ENCODE data around the gene THRB.

THRB gene

DNA sequence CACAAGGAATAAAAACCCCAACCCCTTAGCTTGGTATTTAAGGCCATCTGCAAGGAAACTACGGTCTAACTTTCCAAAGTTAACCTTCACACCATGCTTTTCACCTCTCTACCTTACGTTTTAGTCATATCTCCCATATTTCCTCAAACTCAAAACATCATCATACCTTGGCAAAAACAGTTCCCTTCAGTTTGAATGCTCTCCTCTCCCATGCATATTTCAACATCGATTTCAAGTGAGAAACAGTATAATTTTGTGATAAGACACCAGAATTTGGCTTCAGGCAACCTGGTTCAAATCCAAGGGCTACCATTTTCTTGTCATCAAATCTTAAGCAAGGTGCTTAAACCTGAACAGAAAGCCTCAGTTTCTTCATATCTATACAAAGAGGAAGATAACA lies 108.2 kb downstream of the THRB start:
- H3K9me3 Mint-ChIP-seq, result peaks cover 3% of the 10 kb centered on the region
- H3K27ac Mint-ChIP-seq, result no peak overlapping the region
- no peaks in the 10 kb centered on the region for H3K36me3 Mint-ChIP-seq (ENCODE audit: low read depth)
- H3K4me3 Mint-ChIP-seq, result no peak overlapping the region
- H3K4me1 Mint-ChIP-seq (ENCODE audit: low read depth), result no peaks in the 10 kb centered on the region
- H3K27me3 Mint-ChIP-seq, result no peaks in the 10 kb centered on the region

DNA sequence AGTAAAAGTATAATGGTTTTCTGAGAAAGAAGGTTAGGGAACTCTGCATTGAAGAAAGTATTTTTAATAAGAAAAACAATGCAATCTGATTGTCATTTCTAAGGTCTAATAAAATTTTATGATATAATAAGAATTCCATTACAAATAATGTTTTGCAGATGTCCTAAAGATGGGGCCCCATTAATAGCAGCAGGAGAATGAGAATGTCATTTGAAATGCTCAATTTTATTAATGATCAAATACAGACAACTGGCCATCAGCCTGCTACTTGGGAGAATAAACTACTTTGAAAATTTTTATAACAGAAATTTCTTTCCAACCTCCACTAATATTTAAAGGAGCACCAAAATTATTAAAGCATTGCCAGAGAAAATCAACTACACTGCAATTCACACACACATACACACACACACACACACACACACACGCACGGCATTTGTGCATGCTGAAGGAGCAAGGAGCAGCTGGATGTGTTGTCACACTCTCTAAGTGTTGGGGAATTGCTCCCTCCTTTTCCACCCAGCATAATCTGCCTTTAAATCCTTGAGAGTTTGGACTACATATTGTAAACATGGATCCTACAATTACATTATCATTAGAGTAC lies 109.5 kb downstream of the THRB start:
- no peaks in the 10 kb centered on the region for H3K36me3 Mint-ChIP-seq (ENCODE audit: low read depth)
- no peak overlapping the region for H3K4me3 Mint-ChIP-seq
- no peaks in the 10 kb centered on the region for H3K27me3 Mint-ChIP-seq
- no peak overlapping the region for H3K27ac Mint-ChIP-seq
- no peaks in the 10 kb centered on the region for H3K4me1 Mint-ChIP-seq (ENCODE audit: low read depth)
- H3K9me3 Mint-ChIP-seq, result no peaks in the 10 kb centered on the region

DNA sequence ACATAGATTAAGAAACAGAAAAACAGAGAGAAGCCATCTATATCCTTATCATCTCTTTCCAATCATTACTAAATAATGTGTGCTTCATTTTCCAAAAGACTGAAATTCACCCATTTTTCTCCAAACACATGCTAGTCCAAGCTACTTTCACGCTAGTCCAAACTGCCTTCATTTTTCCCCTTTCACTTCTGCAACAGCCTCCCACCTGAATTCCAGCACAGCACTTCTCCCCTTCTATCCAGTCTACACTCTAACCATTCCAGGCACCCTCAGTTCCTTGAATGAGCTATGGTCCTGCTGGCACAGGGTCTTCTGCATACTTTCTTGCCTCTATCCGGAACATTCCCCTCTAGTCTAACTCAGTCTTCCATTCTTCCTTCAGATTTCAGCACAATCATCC lies 112.0 kb downstream of the THRB start:
- Mint-ChIP-seq H3K9me3 (no peaks in the 10 kb centered on the region), H3K4me3 (no peak overlapping the region), H3K27ac (no peak overlapping the region), H3K27me3 (no peaks in the 10 kb centered on the region), H3K4me1 (ENCODE audit: low read depth) (no peaks in the 10 kb centered on the region), H3K36me3 (ENCODE audit: low read depth) (no peaks in the 10 kb centered on the region)

DNA sequence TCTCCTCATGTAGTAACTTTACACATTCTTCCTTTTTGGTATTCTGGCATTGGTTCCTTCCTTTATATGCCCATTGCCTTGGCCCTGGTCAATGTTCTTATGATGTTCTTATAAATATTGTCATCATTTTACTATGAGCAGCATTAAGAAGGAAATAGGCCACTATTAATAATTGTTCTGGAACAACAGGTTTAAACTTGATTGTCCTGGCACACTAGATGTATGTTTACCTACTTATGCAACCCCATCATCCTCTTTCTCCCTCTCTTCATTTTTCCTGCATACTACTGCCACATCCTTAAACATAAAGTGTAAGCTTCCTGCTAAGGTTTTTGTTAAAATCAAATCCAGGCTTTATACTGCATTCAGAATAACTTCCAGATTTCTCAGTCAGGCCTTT lies 114.7 kb downstream of the THRB start:
- no peak overlapping the region for H3K27ac Mint-ChIP-seq
- no peak overlapping the region for H3K4me3 Mint-ChIP-seq
- no peaks in the 10 kb centered on the region for H3K4me1 Mint-ChIP-seq (ENCODE audit: low read depth)
- no peaks in the 10 kb centered on the region for H3K27me3 Mint-ChIP-seq
- no peaks in the 10 kb centered on the region for H3K36me3 Mint-ChIP-seq (ENCODE audit: low read depth)
- no peaks in the 10 kb centered on the region for H3K9me3 Mint-ChIP-seq

DNA sequence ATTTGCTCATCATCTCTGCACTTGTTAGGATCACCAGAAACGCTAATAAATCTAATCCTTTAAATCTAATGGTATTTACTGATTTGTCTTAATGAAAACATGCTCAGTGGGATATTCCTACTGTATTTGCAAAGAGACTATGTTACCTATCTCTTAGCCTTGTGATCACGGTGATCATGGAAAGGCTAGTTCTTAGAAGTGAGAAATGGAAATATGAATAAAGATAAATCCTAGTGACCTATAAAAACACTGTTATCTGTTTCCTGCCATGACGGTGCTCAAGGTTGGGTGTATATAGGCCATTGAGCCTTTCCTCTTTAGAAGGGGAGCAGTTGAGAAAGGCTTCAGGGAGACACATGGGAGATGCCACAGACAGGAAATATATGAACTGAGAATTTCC lies 116.3 kb downstream of the THRB start:
- Mint-ChIP-seq H3K4me3 (no peak overlapping the region), H3K27ac (no peak overlapping the region), H3K36me3 (ENCODE audit: low read depth) (no peaks in the 10 kb centered on the region), H3K4me1 (ENCODE audit: low read depth) (no peaks in the 10 kb centered on the region), H3K27me3 (no peaks in the 10 kb centered on the region), H3K9me3 (no peaks in the 10 kb centered on the region)

DNA sequence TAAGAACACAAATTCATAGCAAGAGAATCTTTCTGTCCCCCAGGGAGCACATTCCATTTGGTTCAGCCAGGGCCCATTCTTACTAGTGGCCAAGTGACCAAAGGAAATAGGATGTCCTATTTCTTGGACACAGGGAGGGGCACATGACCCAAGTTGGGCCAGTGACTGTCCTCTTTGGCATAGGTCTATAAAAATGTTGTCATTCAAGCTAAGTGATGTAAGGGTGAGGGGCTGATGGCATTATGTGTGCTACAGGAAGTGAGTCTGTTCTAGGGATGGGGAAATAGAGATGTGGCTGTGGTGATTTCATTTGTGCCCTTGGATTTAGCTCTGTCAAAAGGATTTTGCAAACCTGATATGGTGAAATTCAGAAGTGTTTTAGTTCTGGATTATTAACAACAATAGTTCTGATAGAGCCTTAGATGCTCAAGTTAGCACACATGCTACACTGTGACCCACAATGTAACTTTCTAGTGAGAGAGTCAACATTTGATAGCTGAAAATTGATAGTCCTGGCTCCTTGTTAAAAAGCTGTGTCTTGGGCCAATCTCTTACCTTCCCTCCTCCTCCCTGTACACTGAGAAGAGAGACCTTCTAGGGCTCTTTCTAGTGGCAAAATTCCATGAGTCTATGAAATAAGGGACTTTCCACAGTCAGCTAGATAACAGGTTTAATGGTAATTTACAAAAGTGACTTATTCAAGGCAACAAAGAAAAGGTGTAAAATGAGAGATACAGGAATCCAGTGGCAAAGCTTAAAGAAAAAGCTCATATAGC lies 117.2 kb downstream of the THRB start:
- Mint-ChIP-seq H3K36me3 (ENCODE audit: low read depth) (no peaks in the 10 kb centered on the region), H3K9me3 (no peaks in the 10 kb centered on the region), H3K27me3 (no peaks in the 10 kb centered on the region), H3K4me3 (no peak overlapping the region), H3K27ac (no peak overlapping the region), H3K4me1 (ENCODE audit: low read depth) (no peaks in the 10 kb centered on the region)

DNA sequence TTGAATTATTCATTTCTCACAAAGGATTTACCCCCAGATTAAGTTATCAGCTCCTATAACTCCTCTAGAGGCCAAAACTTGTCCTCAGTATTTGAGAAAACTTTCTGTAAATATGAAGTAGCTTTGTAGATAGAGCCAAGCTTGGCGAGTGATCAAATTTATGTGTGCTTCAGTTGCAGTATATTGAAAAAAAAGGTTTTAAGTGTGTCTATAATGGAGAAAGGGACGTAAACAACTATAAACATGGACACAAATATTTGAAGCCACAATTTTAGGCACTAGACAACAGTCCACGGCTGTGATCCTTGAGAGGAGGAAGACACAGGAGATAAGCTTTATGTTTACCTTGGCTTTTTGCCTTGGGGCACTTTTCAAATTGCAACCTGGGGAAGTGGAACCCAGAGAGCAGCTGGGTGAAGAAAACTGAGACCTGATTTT lies 118.7 kb downstream of the THRB start:
- H3K4me1 Mint-ChIP-seq (ENCODE audit: low read depth), result no peaks in the 10 kb centered on the region
- no peaks in the 10 kb centered on the region for H3K36me3 Mint-ChIP-seq (ENCODE audit: low read depth)
- H3K27ac Mint-ChIP-seq, result no peak overlapping the region
- H3K27me3 Mint-ChIP-seq, result no peaks in the 10 kb centered on the region
- no peaks in the 10 kb centered on the region for H3K9me3 Mint-ChIP-seq
- no peak overlapping the region for H3K4me3 Mint-ChIP-seq

DNA sequence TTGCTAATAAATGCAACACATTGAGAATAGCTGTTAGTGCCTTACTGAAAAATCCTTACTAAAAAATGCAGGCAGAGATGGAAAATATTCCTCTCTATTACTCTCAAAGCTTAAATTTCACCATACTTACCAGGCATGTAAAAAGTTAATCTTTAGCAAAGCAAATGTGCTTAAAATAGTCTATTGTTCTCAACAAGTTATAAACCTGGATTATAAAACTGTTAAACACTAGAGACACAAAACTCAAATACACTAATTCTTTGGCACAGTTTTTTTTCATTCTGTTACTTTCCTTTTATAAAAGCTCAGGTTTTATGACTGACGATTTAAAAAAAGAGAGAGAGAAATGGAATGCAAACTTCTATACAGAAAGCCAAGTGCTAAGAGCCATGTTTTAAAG lies 119.8 kb downstream of the THRB start:
- no peaks in the 10 kb centered on the region for H3K27me3 Mint-ChIP-seq
- no peaks in the 10 kb centered on the region for H3K4me1 Mint-ChIP-seq (ENCODE audit: low read depth)
- no peak overlapping the region for H3K4me3 Mint-ChIP-seq
- no peaks in the 10 kb centered on the region for H3K9me3 Mint-ChIP-seq
- no peak overlapping the region for H3K27ac Mint-ChIP-seq
- no peaks in the 10 kb centered on the region for H3K36me3 Mint-ChIP-seq (ENCODE audit: low read depth)

DNA sequence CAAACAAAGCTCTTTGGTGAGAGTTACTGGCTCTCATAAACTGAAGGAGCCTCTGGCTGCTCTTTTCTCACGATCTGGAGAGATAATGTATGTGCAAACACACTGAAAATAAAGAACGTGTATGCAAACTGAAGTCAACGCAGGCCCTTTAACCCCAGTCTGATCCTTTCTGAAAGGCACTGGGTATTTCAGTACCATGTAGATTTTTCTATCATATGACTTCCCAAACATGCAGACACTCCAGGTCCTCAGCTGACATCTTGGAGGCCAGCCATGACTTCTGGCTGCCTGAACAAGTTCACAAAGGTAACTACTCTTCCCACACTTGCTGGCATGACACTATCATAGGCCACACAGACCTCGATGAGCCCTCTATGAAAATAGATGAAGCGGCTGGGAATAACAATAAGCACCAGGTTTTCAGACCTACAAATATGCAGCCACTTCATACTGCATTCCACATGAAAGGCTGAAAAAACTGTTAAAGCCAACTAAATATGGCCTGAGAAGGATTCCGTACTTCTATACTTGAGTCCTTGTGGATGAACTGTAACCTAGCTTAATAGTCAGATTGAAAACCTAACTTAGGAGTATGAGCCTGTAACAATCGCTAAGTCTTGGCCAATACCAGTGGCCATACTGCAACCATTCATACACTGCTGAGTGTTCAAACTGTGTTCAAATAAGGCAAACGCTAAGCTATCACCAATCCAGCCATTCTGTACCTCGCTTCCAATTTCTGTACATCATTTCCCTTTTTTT lies 121.3 kb downstream of the THRB start:
- H3K9me3 Mint-ChIP-seq, result no peaks in the 10 kb centered on the region
- H3K27ac Mint-ChIP-seq, result no peak overlapping the region
- H3K4me3 Mint-ChIP-seq, result no peak overlapping the region
- no peaks in the 10 kb centered on the region for H3K4me1 Mint-ChIP-seq (ENCODE audit: low read depth)
- H3K36me3 Mint-ChIP-seq (ENCODE audit: low read depth), result no peaks in the 10 kb centered on the region
- H3K27me3 Mint-ChIP-seq, result no peaks in the 10 kb centered on the region

DNA sequence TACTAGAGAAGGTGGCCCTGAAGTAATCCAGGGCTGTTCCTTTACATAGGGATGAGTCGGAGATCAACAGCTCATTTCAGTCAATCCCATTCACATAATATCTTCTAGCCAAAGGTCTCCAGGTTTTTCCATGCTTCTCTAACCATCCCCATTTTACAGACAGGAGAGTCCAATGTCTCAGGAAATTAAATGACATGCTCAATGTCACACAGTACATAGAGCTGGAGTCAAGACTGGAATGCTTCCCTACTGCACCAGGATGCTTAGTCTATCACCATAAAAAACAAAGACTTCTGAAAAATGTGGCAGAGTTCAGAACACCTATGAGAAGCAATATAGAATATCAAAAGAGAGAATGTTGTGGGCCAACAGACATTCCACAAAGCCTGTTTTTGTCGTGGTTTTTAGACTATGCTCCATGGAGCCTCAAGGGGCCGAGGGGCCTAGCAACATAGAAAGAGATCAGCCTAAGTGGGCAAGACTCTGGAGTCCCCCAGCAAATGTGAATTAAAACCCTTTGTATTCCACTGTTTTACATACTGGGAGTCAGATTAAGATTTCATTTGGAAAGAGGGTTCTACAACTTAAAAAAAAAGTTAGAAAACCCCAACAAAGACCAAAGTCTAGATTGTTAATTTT lies 122.0 kb downstream of the THRB start:
- Mint-ChIP-seq H3K27me3 (no peaks in the 10 kb centered on the region), H3K9me3 (no peaks in the 10 kb centered on the region), H3K27ac (no peak overlapping the region), H3K4me3 (no peak overlapping the region), H3K36me3 (ENCODE audit: low read depth) (no peaks in the 10 kb centered on the region), H3K4me1 (ENCODE audit: low read depth) (no peaks in the 10 kb centered on the region)

DNA sequence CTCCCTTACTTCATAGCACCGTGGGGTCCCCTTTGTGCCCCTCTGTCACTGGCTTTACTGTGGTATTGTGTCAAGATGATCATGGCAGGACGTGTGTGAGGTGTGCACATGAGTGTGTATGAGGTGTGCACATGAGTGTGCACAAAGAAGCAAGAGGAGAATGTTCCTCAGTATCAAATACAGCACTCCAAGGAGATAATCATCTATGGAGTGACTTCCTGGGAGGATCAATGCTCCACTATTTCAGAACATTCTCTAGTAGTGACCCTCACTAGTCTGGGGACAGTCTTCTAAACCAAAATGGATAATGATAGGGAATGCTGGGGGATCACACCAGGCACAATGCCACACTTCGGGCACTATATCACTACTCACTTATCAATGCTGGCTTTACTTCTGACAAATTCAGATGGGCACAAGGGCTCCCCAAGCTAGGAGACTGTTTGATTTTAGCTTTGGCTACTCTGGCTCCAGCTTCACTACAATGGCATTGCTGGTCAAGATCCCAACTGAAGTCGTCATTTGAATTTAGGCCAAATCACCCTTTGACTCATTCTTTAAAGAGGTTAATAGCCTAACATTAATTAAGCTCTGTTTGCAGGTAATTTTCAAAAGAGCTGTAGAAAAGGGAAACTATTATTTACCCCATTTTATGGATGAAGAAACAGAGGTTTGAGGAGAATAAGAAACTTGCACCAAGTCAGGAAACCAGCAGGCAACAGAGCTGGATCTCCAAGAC lies 124.1 kb downstream of the THRB start:
- H3K9me3 Mint-ChIP-seq, result no peaks in the 10 kb centered on the region
- no peaks in the 10 kb centered on the region for H3K36me3 Mint-ChIP-seq (ENCODE audit: low read depth)
- H3K27me3 Mint-ChIP-seq, result no peaks in the 10 kb centered on the region
- H3K4me1 Mint-ChIP-seq (ENCODE audit: low read depth), result no peaks in the 10 kb centered on the region
- H3K27ac Mint-ChIP-seq, result no peak overlapping the region
- H3K4me3 Mint-ChIP-seq, result no peak overlapping the region

DNA sequence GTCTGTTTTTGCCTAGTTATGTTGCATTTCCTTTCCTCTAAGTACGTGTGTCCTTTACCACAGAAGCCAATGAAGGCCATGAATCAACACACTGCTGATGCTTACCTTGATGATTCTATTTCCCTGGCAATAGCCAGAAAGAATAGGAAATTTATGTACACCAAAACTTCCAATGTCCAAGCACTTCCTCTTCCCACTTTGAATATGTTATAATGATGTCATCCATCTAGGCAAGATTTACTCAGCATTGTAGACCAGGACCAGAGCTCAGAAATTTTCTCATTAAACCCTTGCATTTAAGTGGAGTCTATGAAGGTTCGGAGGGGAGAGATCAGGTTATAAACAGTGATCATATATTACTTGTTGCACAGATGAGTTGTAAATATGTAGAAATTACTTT lies 126.0 kb downstream of the THRB start:
- no peaks in the 10 kb centered on the region for H3K4me1 Mint-ChIP-seq (ENCODE audit: low read depth)
- no peak overlapping the region for H3K27ac Mint-ChIP-seq
- H3K9me3 Mint-ChIP-seq, result no peaks in the 10 kb centered on the region
- H3K36me3 Mint-ChIP-seq (ENCODE audit: low read depth), result no peaks in the 10 kb centered on the region
- no peak overlapping the region for H3K4me3 Mint-ChIP-seq
- H3K27me3 Mint-ChIP-seq, result no peaks in the 10 kb centered on the region

DNA sequence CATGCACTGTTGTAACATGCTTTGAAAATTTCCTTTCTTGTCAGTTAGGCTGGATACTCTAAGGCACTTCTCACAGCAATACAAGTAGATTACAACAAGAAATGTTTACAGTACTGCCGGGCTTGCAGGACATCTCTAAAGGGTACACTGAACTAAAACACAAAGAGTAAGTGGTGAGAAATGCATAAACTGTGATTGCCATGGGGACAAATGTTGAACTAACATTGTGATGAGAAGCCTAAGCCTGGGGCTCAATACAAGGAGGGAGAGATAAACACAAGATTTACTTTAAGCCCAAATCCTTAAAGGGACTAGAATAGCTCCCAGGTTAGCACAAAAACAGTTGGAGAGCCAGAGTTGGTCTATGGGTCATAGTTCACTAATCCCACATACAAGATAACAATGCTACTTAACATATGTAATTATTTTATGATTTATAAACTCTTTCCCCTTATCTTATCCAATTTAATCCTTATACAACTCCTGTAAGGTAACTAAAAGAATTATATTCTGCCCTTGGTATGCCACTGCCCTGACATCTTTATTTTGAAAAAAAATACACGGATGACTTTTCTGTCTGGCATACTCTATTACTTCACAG lies 126.9 kb downstream of the THRB start:
- Mint-ChIP-seq H3K4me1 (ENCODE audit: low read depth) (no peaks in the 10 kb centered on the region), H3K36me3 (ENCODE audit: low read depth) (no peaks in the 10 kb centered on the region), H3K4me3 (no peak overlapping the region), H3K27ac (no peak overlapping the region), H3K9me3 (no peaks in the 10 kb centered on the region), H3K27me3 (no peaks in the 10 kb centered on the region)

DNA sequence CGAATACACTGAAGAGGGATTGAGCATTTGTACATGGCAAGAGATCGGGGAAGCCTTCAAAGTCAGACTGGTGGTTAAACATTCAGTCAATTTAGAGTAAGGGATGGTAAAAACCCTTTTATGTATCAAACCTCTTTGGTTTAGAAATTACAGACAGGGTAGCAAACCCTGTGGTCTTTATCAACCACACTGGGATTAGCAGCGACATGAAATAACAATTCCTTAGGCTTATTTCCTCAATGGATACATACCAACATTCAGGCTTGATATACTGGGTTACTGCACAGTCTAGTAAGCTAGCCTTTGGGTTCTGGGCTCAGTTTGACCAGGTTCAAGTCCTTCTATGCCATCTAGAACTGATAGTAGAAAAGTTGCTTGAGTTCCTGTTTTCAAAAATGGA lies 127.4 kb downstream of the THRB start:
- no peaks in the 10 kb centered on the region for H3K27me3 Mint-ChIP-seq
- H3K4me1 Mint-ChIP-seq (ENCODE audit: low read depth), result no peaks in the 10 kb centered on the region
- H3K9me3 Mint-ChIP-seq, result no peaks in the 10 kb centered on the region
- H3K27ac Mint-ChIP-seq, result no peak overlapping the region
- no peak overlapping the region for H3K4me3 Mint-ChIP-seq
- H3K36me3 Mint-ChIP-seq (ENCODE audit: low read depth), result no peaks in the 10 kb centered on the region

All from stimulated activated naive CD8-positive, alpha-beta T cell treated with anti-CD3 and anti-CD28 coated beads, Interleukin-15, Interleukin-2, amounts not matched to agents 100 ng/mL and 50 ng/mL, for 24 hours (primary cell).